Kidney (tissue), 14 donors: Measurements from ENCODE around the gene CRYBG2. TPM values are rescaled to one million over a fixed set of nuclear protein-coding genes. Genes with fewer than 3 reads are reported as not detected.

Experiments used
- DNase-seq, 5 donors: peaks; one replicate each; pipeline ENCODE4 v3.0.0-alpha.2; 2013 to 2020
- FAIRE-seq: peaks from 2 replicates; lab custom pipeline; 2012; peaks lifted over from hg19 to GRCh38; lab: Jason Lieb, UNC
- H3K27ac ChIP-seq, 2 donors: one replicate each; pipeline ENCODE4 v1.7.0; 2013; ENCODE audit warnings: low read depth in 2 of 2, low read length in 2 of 2, inconsistent platforms in 1 of 2
- H3K27me3 ChIP-seq: one replicate; pipeline ENCODE4 v1.7.1; 2013; ENCODE audit warnings: low read length, inconsistent platforms; ENCODE audit not compliant: control insufficient read depth, insufficient read depth
- H3K36me3 ChIP-seq, 3 donors: one replicate each; pipeline versions ENCODE4 v1.7.0 to v1.7.1; 2013; ENCODE audit warnings: low read length in 3 of 3, control low read depth in 1 of 3, inconsistent platforms in 1 of 3; ENCODE audit not compliant: insufficient read depth in 3 of 3, control insufficient read depth in 2 of 3
- H3K4me1 ChIP-seq, 3 donors: one replicate each; pipeline versions ENCODE4 v1.7.0 to v1.7.1; 2013; ENCODE audit warnings: low read length in 3 of 3, inconsistent platforms in 1 of 3, low read depth in 1 of 3; ENCODE audit not compliant: control insufficient read depth in 2 of 3, insufficient read depth in 2 of 3
- H3K4me3 ChIP-seq, 3 donors: one replicate each; pipeline versions ENCODE4 v1.7.0 to v1.8.1; 2013; ENCODE audit warnings: low read length in 3 of 3, control low read depth in 1 of 3, inconsistent platforms in 1 of 3
- H3K9ac ChIP-seq, 3 donors: one replicate each; pipeline versions ENCODE4 v1.7.0 to v1.7.1; 2013; ENCODE audit warnings: low read length in 3 of 3, control low read depth in 1 of 3, inconsistent platforms in 1 of 3
- H3K9me3 ChIP-seq, 3 donors: one replicate each; pipeline versions ENCODE4 v1.7.0 to v1.7.1; 2013; ENCODE audit warnings: low read length in 3 of 3, control low read depth in 1 of 3, inconsistent platforms in 1 of 3; ENCODE audit not compliant: control insufficient read depth in 2 of 3, insufficient read depth in 1 of 3
- intact Hi-C: fragments of 100-400 bp; cut with DNase I; formaldehyde crosslinking; loops from one replicate; pipeline ENCODE4 v1.11.1; 2022
- polyA plus RNA-seq: library from polyadenylated mRNA; stranded (reverse); fragments of 350-450 nt; fragmentation: Illumina TruSeq; extraction: RNeasy Lipid Tissue Mini Kit (QIAGEN cat#74804); gene quantifications from one replicate; pipeline ENCODE4 v1.2.3, GENCODE V29; 2014; ENCODE audit warnings: low read depth, low replicate concordance; ENCODE audit not compliant: insufficient read depth
- total RNA-seq: library from RNA; stranded (reverse); fragmentation: NEBNext Ultra II Directional; extraction: Animal tissue kit (Norgen Biotek cat#: 25700); gene quantifications from one replicate; pipeline ENCODE4 v1.2.1, GENCODE V29; 2021
- TF ChIP-seq, protein P1 (sequence below): IDR thresholded peaks from 3 replicates; pipeline ENCODE4 v1.5.1; 2012; ENCODE audit warnings: mild to moderate bottlenecking, moderate library complexity, borderline replicate concordance; ENCODE audit not compliant: insufficient read depth; ENCODE audit errors: extremely low read depth
- donor health status: control.
- donor health status: control.
- donor health status: control.
- donor health status: control.
- donor health status: control.
- donor health status: DM: yes; HTN: yes; CAD: no.
- donor health status: Normal renal cell carcinoma (clear cell type).

The CRYBG2 gene
- total and polyA plus RNA-seq, 2 donors from 2014 or later: 2.2 TPM; not detected in 1

DNA sequence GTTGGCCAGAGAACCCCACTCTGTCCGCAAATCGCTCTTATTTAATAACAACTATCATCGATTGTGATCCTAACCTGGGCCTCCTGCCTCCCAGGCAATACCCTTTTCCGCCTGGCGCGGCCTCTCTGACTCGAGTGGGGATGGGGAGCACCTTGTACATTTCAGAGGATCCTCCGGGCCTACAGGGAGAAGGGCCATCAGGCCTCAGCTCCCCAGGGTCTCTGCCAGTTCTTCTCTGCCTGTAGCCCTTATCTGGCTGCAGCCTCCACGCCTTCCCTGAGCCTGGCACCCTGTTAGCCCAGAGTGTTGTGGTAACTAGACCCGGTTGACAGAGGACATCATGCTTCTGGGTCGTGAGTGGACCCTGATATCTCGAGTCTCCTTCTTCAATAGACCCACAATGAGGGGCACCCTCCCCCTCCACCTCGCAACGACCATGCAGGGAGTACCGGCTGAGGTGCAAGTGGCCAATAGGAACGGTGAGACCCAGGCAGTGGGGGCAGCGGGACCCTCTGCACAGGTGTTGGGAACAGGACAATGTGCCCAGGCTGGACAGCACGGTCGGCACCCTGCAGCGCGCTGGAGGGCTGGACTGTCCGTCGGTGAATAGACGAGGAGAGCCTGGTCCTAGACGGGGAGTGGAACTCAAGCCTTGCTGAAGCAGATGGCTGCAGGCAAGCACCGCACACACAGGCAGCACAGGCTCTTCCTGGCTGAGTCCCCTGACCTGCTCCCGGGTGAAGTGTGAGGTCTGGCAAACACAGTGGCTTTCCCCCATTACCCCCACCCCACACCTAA lies 7.1 kb upstream of the CRYBG2 start:
- no peak for FAIRE-seq
- no peak overlapping the region for H3K4me3 ChIP-seq

DNA sequence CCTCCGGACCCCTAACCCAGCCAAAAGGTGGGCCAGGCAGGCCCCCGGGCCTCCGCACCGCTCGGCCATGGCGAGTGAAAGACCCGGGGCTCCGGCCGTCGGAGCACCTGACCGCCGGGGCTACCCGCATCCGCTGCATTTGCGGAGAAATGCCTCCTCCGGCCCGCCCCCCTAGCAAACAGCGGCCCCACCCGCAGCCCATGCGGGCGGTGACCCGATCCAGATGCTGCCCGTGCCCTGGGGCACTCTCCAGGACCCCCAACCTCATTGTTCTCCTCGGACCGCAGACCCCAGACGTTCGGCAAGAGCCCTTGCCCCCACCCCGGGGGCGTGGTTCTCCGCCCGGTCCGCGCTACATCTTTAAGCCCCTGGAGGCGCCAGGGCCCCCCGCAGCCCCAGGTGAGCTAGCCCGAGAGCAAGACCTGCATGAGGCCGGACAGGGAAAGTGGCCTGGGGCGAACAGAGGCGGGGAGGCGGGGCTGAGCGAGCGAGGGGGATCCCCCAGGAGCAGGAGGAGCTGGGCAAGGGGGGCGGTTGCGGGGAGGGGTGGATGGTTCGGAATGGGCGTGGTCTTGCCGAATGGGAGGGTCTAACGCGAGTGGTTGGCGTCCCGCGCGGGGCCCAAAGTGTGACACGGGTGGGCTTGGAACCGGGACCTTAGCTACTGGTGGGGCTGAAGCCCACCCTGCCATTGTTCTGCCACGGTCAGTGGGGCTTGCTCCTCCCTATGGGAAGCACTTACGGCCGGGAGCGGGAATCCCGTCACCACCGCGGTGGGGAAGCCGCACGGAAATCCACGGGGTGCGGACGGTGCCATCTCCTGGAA lies 6.3 kb upstream of the CRYBG2 start:
- intact Hi-C loops: no loop called here
- FAIRE-seq (no peak), DNase-seq (peak in 3 of 5 donors; percentile 46 to 74 (median 48))
- Histone ChIP-seq H3K9ac (no peak overlapping the region), H3K4me1 (peaks cover 0 to 2% (median 0%) of the 10 kb centered on the region in 3 donors), H3K27me3 (peaks cover 12% of the 10 kb centered on the region), H3K9me3 (no peaks in the 10 kb centered on the region), H3K4me3 (no peak overlapping the region), H3K36me3 (no peaks in the 10 kb centered on the region), H3K27ac (no peak overlapping the region)
- TF ChIP-seq, protein P1, sequence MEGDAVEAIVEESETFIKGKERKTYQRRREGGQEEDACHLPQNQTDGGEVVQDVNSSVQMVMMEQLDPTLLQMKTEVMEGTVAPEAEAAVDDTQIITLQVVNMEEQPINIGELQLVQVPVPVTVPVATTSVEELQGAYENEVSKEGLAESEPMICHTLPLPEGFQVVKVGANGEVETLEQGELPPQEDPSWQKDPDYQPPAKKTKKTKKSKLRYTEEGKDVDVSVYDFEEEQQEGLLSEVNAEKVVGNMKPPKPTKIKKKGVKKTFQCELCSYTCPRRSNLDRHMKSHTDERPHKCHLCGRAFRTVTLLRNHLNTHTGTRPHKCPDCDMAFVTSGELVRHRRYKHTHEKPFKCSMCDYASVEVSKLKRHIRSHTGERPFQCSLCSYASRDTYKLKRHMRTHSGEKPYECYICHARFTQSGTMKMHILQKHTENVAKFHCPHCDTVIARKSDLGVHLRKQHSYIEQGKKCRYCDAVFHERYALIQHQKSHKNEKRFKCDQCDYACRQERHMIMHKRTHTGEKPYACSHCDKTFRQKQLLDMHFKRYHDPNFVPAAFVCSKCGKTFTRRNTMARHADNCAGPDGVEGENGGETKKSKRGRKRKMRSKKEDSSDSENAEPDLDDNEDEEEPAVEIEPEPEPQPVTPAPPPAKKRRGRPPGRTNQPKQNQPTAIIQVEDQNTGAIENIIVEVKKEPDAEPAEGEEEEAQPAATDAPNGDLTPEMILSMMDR: no peak

More for the DNA sequence above, 7.1 kb upstream of the CRYBG2 start:
- Histone ChIP-seq H3K9ac (no peak overlapping the region), H3K27ac (no peak overlapping the region), H3K27me3 (peaks cover 12% of the 10 kb centered on the region), H3K36me3 (no peaks in the 10 kb centered on the region), H3K4me1 (peaks cover 0 to 2% (median 0%) of the 10 kb centered on the region in 3 donors), H3K9me3 (no peaks in the 10 kb centered on the region)
- peak in 1 of 5 donors; percentile 37 for DNase-seq
- TF ChIP-seq, protein P1: no peak
- intact Hi-C loops: no loop called here

GRCh38 chr1:26358411-26359384 lies 4.8 kb upstream of the CRYBG2 start:
- Histone ChIP-seq H3K27ac (no peak overlapping the region), H3K9ac (no peak overlapping the region), H3K27me3 (peaks cover 12% of the 10 kb centered on the region), H3K4me1 (peaks cover 0 to 2% (median 0%) of the 10 kb centered on the region in 3 donors), H3K4me3 (no peak overlapping the region), H3K9me3 (no peaks in the 10 kb centered on the region), H3K36me3 (no peaks in the 10 kb centered on the region)
- FAIRE-seq (no peak), DNase-seq (peak in 1 of 5 donors; percentile 27)
- intact Hi-C loops: no loop called here
- TF ChIP-seq, protein P1: no peak
